ENCODE results near the gene ATP9A. TPM values are rescaled to one million over a fixed set of nuclear protein-coding genes. Genes with fewer than 3 reads are reported as not detected.

ATP9A gene
- total RNA-seq, 6 experiments from 2014 or later: 10.5 to 17.4 (median 13.0) TPM

DNA sequence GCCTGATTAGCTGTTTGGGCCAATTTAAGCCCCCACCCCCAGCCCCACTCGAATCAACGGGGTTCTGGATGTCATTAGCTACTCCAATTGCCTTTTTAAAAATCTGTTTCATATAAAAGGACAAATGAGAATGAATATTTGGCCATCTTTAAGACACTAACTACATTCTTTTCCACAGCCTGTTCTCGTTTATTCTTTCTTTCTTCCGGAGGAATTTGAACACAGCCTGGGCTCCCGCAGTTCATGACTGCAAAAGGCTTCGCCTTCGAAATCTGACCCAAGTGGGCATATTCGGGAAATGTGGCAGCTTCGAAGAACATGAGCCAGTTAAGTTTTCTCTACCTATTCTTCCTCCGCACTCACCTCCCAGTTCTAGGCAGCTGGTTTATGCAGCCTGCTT is 176.3 kb downstream of the ATP9A start:
- DNase-seq: no peak
- Histone ChIP-seq H3K27me3 (no peaks in the 10 kb centered on the region), H3K9me3 (no peaks in the 10 kb centered on the region), H3K4me3 (no peak overlapping the region), H3K4me1 (peaks cover 0 to 10% (median 0%) of the 10 kb centered on the region in 4 donors), H3K27ac (no peak overlapping the region), H3K36me3 (no peaks in the 10 kb centered on the region)
- intact Hi-C loops (cut with DNase I): loop anchor here in 1 of 2 donors (5.0 kb wide), 1 partner anchor 215 kb away; no protein-coding TSS in a partner anchor
- TF ChIP-seq CTCF (IDR thresholded peaks at IDR 0.05): no peak
- ATAC-seq: no peak
- 96% methylated on average over 5 of the region's 10 CpGs for WGBS (ENCODE audit: insufficient coverage, low coverage, low lambda C conversion rate, missing lambda C conversion rate)

DNA sequence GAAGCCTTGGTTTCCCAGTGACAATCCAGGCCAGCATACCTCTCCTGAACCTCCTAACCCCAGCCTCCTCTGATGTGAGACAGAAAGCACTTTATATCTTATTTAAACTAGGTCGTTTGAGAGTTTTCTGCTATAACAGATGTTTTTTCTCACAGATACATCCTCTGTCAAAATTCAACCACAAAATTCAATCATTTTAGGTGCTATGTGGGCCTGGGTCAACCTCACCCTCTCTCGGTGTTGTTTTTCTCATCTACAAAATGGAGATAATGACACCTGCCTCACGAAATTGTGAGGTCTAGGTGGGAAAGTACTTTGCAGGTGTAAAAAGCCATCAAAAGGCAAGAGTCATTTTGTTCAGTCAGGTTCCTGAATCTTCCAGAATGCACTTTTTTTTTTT is 179.4 kb downstream of the ATP9A start:
- H3K27me3 ChIP-seq: no peaks in the 10 kb centered on the region
- intact Hi-C loops (cut with DNase I): no loop called here
- H3K36me3 ChIP-seq: no peaks in the 10 kb centered on the region
- no peak overlapping the region for H3K27ac ChIP-seq
- no peaks in the 10 kb centered on the region for H3K9me3 ChIP-seq
- no peak overlapping the region for H3K4me3 ChIP-seq
- TF ChIP-seq POLR2A (IDR thresholded peaks at IDR 0.05) (no peak), CTCF (IDR thresholded peaks at IDR 0.05) (no peak)
- DNase-seq: no peak
- no peaks in the 10 kb centered on the region for H3K4me1 ChIP-seq
- ATAC-seq: no peak
- 54% methylated on average over 3 of the region's 3 CpGs for WGBS (ENCODE audit: insufficient coverage, low coverage, low lambda C conversion rate, missing lambda C conversion rate)

- no peaks in the 10 kb centered on the region for H3K9me3 ChIP-seq
- H3K36me3 ChIP-seq: no peaks in the 10 kb centered on the region
- DNase-seq: no peak
- intact Hi-C loops (cut with DNase I): no loop called here
- 91% methylated on average over 4 of the region's 4 CpGs for WGBS (ENCODE audit: insufficient coverage, low coverage, low lambda C conversion rate, missing lambda C conversion rate)
- H3K4me1 ChIP-seq: no peaks in the 10 kb centered on the region
- ATAC-seq: no peak
- no peaks in the 10 kb centered on the region for H3K27me3 ChIP-seq
- H3K4me3 ChIP-seq: no peak overlapping the region
- no peak overlapping the region for H3K27ac ChIP-seq
- TF ChIP-seq CTCF (IDR thresholded peaks at IDR 0.05): no peak
- no peak for TF ChIP-seq POLR2A (IDR thresholded peaks at IDR 0.05)
Measured at GRCh38 chr20:51587145-51587544, 181.0 kb downstream of the ATP9A start.

- ATAC-seq (no peak), DNase-seq (no peak)
- H3K4me1 ChIP-seq: no peaks in the 10 kb centered on the region
- intact Hi-C loops (cut with DNase I): no loop called here
- H3K9me3 ChIP-seq: no peaks in the 10 kb centered on the region
- WGBS (ENCODE audit: insufficient coverage, low coverage, low lambda C conversion rate, missing lambda C conversion rate): 55% methylated on average over 2 of the region's 4 CpGs
- H3K4me3 ChIP-seq: no peak overlapping the region
- H3K27ac ChIP-seq: no peak overlapping the region
- no peaks in the 10 kb centered on the region for H3K27me3 ChIP-seq
- no peak for TF ChIP-seq POLR2A (IDR thresholded peaks at IDR 0.05)
- no peak for TF ChIP-seq CTCF (IDR thresholded peaks at IDR 0.05)
- H3K36me3 ChIP-seq: no peaks in the 10 kb centered on the region
Measured at GRCh38 chr20:51586005-51586440, 182.2 kb downstream of the ATP9A start.

GRCh38 chr20:51585148-51585547 is 183.0 kb downstream of the ATP9A start:
- DNase-seq (no peak), ATAC-seq (no peak)
- Histone ChIP-seq H3K4me3 (no peak overlapping the region), H3K9me3 (no peaks in the 10 kb centered on the region), H3K36me3 (no peaks in the 10 kb centered on the region), H3K4me1 (no peaks in the 10 kb centered on the region), H3K27ac (no peak overlapping the region), H3K27me3 (no peaks in the 10 kb centered on the region)
- 73% methylated on average over 4 of the region's 4 CpGs for WGBS (ENCODE audit: insufficient coverage, low coverage, low lambda C conversion rate, missing lambda C conversion rate)
- TF ChIP-seq CTCF (IDR thresholded peaks at IDR 0.05) (no peak), POLR2A (IDR thresholded peaks at IDR 0.05) (no peak)
- intact Hi-C loops (cut with DNase I): no loop called here

Measured in right lobe of liver (tissue), 6 donors.